ENCODE data around the gene TMEM150A. TPM values are rescaled to one million over a fixed set of nuclear protein-coding genes. Genes with fewer than 3 reads are reported as not detected.

TMEM150A gene
- total RNA-seq, 4 donors from 2014 or later, result 5.2 to 21.7 (median 12.8) TPM

DNA sequence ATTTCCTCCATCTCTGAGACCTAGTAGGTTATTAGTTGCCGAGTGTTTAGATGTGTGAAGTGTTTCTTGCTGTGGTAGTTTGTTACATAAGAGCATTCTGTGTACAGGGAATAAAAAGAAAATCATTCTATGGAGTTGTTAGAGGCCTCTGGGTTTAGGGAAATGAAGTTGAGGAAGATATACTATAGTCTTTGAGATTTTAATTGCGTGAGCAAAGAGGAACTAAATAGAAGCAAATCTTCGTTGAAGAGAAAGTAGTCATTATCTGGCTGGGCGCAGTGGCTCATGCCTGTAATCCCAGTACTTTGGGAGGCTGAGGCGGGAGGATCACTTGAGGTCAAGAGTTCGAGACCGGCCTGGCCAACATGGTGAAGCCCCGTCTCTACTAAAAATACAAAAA is 32.5 kb upstream of the TMEM150A start:
- no peaks in the 10 kb centered on the region for H3K9me3 ChIP-seq
- in situ Hi-C loops (cut with MboI; ENCODE audit: low pct_ligation_motif_present in 1 of 4, low pct_unique_long_range_greater_than_20kb in 1 of 4, low sequenced_read_pairs in 3 of 4), result loop anchor here in 2 of 4 donors (25.0 kb wide), 2 partner anchors 177 to 452 kb away; no protein-coding TSS in a partner anchor
- DNase-seq, result no peak
- no peak overlapping the region for H3K27ac ChIP-seq
- intact Hi-C loops (cut with DNase I; ENCODE audit: low total_unique reads), result no loop called here
- 77 to 90% methylated on average over 7 to 8 of the region's 8 CpGs for WGBS, 2 donors (ENCODE audit: low coverage in 1 of 2)
- no peak overlapping the region for H3K4me3 ChIP-seq
- no peak for TF ChIP-seq EP300 (IDR thresholded peaks at IDR 0.05; ENCODE audit: low read depth)
- TF ChIP-seq POLR2A (IDR thresholded peaks at IDR 0.05), result no peak
- no peak for TF ChIP-seq POLR2AphosphoS5 (IDR thresholded peaks at IDR 0.05)
- TF ChIP-seq, protein P1, sequence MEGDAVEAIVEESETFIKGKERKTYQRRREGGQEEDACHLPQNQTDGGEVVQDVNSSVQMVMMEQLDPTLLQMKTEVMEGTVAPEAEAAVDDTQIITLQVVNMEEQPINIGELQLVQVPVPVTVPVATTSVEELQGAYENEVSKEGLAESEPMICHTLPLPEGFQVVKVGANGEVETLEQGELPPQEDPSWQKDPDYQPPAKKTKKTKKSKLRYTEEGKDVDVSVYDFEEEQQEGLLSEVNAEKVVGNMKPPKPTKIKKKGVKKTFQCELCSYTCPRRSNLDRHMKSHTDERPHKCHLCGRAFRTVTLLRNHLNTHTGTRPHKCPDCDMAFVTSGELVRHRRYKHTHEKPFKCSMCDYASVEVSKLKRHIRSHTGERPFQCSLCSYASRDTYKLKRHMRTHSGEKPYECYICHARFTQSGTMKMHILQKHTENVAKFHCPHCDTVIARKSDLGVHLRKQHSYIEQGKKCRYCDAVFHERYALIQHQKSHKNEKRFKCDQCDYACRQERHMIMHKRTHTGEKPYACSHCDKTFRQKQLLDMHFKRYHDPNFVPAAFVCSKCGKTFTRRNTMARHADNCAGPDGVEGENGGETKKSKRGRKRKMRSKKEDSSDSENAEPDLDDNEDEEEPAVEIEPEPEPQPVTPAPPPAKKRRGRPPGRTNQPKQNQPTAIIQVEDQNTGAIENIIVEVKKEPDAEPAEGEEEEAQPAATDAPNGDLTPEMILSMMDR (IDR thresholded peaks at IDR 0.05), result no peak
- peaks cover 0 to 81% (median 35%) of the 10 kb centered on the region in 4 donors for H3K36me3 ChIP-seq
- no peaks in the 10 kb centered on the region for H3K4me1 ChIP-seq
- no peaks in the 10 kb centered on the region for H3K27me3 ChIP-seq

DNA sequence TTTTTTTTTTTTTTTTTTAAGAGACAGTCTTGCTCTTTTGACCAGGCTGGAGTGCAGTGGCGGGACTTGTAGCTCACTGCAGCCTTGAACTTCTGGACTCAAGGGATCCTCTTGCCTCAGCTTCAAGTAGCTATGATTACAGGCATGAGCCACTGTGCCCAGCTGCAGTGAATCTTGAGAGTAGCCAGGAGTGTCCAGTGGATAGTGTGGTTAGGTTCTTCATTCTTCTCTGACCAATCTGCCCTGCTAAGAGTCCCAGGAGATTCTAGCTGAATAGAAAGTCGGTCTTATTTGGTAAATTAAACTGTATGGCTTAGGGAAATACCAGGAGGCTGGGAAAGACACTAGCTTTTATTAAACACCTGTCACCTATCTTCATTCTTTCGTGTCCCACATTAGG is 28.8 kb upstream of the TMEM150A start:
- in situ Hi-C loops (cut with MboI; ENCODE audit: low pct_ligation_motif_present in 1 of 4, low pct_unique_long_range_greater_than_20kb in 1 of 4, low sequenced_read_pairs in 3 of 4) (loop anchor here in 2 of 4 donors (25.0 kb wide), 2 partner anchors 181 to 456 kb away; no protein-coding TSS in a partner anchor), intact Hi-C loops (cut with DNase I; ENCODE audit: low total_unique reads) (no loop called here)
- 89 to 100% methylated on average over 3 of the region's 3 CpGs for WGBS, 2 donors (ENCODE audit: low coverage in 1 of 2)
- Histone ChIP-seq H3K9me3 (no peaks in the 10 kb centered on the region), H3K27me3 (no peaks in the 10 kb centered on the region), H3K27ac (no peak overlapping the region), H3K36me3 (peaks cover 0 to 89% (median 34%) of the 10 kb centered on the region in 4 donors), H3K4me3 (no peak overlapping the region), H3K4me1 (no peaks in the 10 kb centered on the region)
- no peak for DNase-seq
- TF ChIP-seq, protein P1 (IDR thresholded peaks at IDR 0.05), result no peak
- TF ChIP-seq POLR2AphosphoS5 (IDR thresholded peaks at IDR 0.05), result no peak
- TF ChIP-seq EP300 (IDR thresholded peaks at IDR 0.05; ENCODE audit: low read depth), result no peak
- no peak for TF ChIP-seq POLR2A (IDR thresholded peaks at IDR 0.05)

DNA sequence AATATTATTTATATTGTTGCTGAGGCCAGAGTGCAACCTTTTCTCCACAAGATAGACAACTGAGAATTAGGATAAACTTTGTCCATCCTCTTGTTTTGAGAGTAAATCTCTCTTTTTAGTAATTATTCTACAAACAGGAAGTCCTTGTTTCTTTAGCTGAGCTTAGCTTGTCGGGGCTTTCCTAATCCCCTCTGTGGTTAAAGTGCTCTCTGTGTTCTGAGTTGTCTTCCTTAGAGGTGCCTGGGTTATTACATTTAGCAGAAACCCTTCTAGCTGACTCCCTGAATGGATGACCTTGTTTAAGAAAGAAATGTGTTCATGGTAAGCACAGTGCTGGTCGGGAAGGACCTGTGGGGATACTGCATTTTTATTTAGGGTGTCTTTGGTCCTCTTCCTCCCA is 26.2 kb upstream of the TMEM150A start:
- 55 to 85% methylated on average over 2 of the region's 2 CpGs for WGBS, 2 donors (ENCODE audit: low coverage in 1 of 2)

DNA sequence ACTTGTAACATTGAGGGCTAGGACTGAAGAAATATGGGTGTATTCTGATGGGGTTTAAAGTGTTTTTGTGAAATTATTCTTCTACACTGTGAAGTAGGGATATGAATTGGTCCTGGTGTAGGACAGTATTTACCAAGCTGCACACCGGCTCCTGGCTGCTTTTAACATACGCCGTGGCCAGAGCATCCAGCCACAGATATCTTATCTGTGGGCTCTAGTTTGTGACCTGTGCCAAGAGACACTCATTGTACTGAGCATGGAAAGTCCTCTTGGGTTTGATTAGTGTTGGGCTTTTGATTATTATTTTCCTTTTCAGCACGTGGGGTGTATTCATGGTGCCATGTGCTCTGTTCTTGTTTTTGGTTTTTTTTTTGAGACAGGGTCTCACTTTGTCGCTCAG is 21.5 kb upstream of the TMEM150A start:
- H3K27me3 ChIP-seq, result no peaks in the 10 kb centered on the region
- no peak overlapping the region for H3K4me3 ChIP-seq
- no peaks in the 10 kb centered on the region for H3K9me3 ChIP-seq
- no peak for DNase-seq
- 96% methylated on average over 5 of the region's 5 CpGs; no CpG with 5 or more reads in 1 of the 2 donors for WGBS, 2 donors (ENCODE audit: low coverage in 1 of 2)
- in situ Hi-C loops (cut with MboI; ENCODE audit: low pct_ligation_motif_present in 1 of 4, low pct_unique_long_range_greater_than_20kb in 1 of 4, low sequenced_read_pairs in 3 of 4), result no loop called here
- H3K27ac ChIP-seq, result no peak overlapping the region
- peaks cover 0 to 13% (median 3%) of the 10 kb centered on the region in 4 donors for H3K4me1 ChIP-seq
- TF ChIP-seq POLR2AphosphoS5 (IDR thresholded peaks at IDR 0.05), result no peak
- no peak for TF ChIP-seq EP300 (IDR thresholded peaks at IDR 0.05; ENCODE audit: low read depth)
- TF ChIP-seq, protein P1 (IDR thresholded peaks at IDR 0.05), result no peak
- peaks cover 0 to 91% (median 37%) of the 10 kb centered on the region in 4 donors for H3K36me3 ChIP-seq
- intact Hi-C loops (cut with DNase I; ENCODE audit: low total_unique reads), result no loop called here

More for the DNA sequence above, 26.2 kb upstream of the TMEM150A start:
- intact Hi-C loops (cut with DNase I; ENCODE audit: low total_unique reads) (no loop called here), in situ Hi-C loops (cut with MboI; ENCODE audit: low pct_ligation_motif_present in 1 of 4, low pct_unique_long_range_greater_than_20kb in 1 of 4, low sequenced_read_pairs in 3 of 4) (loop anchor here in 2 of 4 donors (25.0 kb wide), 2 partner anchors 184 to 459 kb away; no protein-coding TSS in a partner anchor)
- Histone ChIP-seq H3K27me3 (no peaks in the 10 kb centered on the region), H3K36me3 (peaks cover 0 to 98% (median 40%) of the 10 kb centered on the region in 4 donors), H3K27ac (no peak overlapping the region), H3K4me1 (no peaks in the 10 kb centered on the region), H3K9me3 (no peaks in the 10 kb centered on the region), H3K4me3 (no peak overlapping the region)
- no peak for DNase-seq
- TF ChIP-seq EP300 (IDR thresholded peaks at IDR 0.05; ENCODE audit: low read depth) (no peak), POLR2A (IDR thresholded peaks at IDR 0.05) (no peak)
- TF ChIP-seq, protein P1 (IDR thresholded peaks at IDR 0.05), result no peak

All from transverse colon (tissue), 4 donors.